Caco-2 (cell line): ENCODE measurements around the gene PPM1H. TPM values are rescaled to one million over a fixed set of nuclear protein-coding genes. Genes with fewer than 3 reads are reported as not detected.

Source experiments
- Bru-seq: library from RNA; stranded (reverse); fragments of 400-500 nt; gene quantifications from one replicate; lab custom pipeline; 2021; lab: Mats Ljungman, UMichigan
- BruChase-seq, 2 experiments: library from RNA; stranded (reverse); fragments of 400-500 nt; gene quantifications; one replicate each; lab custom pipeline; 2021; lab: Mats Ljungman, UMichigan
- BruUV-seq: library from RNA; stranded (reverse); fragments of 400-500 nt; replicated peaks from 2 replicates; lab custom pipeline; 2021; lab: Mats Ljungman, UMichigan
- CTCF ChIA-PET: fragments of 300-600 bp; sonication (Branson Sonifier 250); formaldehyde crosslinking; loops from one replicate; lab custom pipeline; 2022; ENCODE audit warnings: antibody characterized with exemption; lab: Charles Lee
- POLR2A ChIA-PET: fragments of 300-600 bp; sonication (Branson Sonifier 250); formaldehyde crosslinking; loops from one replicate; lab custom pipeline; 2022; ENCODE audit warnings: antibody characterized with exemption; lab: Charles Lee
- DNase-seq, 2 experiments: peaks; one replicate each; pipeline versions ENCODE4 v3.0.0 to v3.0.0-alpha.2; 2020 to 2022
- H3K27me3 ChIP-seq: replicated peaks from 2 replicates; pipeline ENCODE4 v1.6.0; 2011; ENCODE audit warnings: low read length; ENCODE audit not compliant: control insufficient read depth, insufficient read depth
- H3K36me3 ChIP-seq: 2 replicates; pipeline ENCODE4 v1.5.1; 2011; ENCODE audit warnings: low read length; ENCODE audit not compliant: control insufficient read depth, insufficient read depth
- H3K4me1 ChIP-seq: fragments of 250-450 bp; sonication (Bioruptor Pico); 2 replicates; pipeline ENCODE4 v1.5.1; 2020; ENCODE audit warnings: mild to moderate bottlenecking
- H3K4me3 ChIP-seq: 2 replicates; pipeline ENCODE4 v1.5.1; 2011; ENCODE audit warnings: low read depth, mild to moderate bottlenecking, control low read depth, low read length
- H3K9me3 ChIP-seq: fragments of 250-450 bp; sonication (Bioruptor Pico); 2 replicates; pipeline ENCODE4 v1.5.1; 2020; ENCODE audit warnings: mild to moderate bottlenecking, moderate library complexity
- H3K27ac Mint-ChIP-seq: one replicate; pipeline ENCODE4 v1.8.0; 2022; ENCODE audit warnings: mixed read lengths; ENCODE audit not compliant: unreplicated experiment
- H3K27me3 Mint-ChIP-seq: one replicate; pipeline ENCODE4 v1.8.0; 2022; ENCODE audit warnings: mixed read lengths; ENCODE audit not compliant: insufficient read depth, unreplicated experiment
- H3K36me3 Mint-ChIP-seq: one replicate; pipeline ENCODE4 v1.8.0; 2022; ENCODE audit warnings: mild to moderate bottlenecking, mixed read lengths; ENCODE audit not compliant: insufficient read depth, unreplicated experiment
- H3K4me1 Mint-ChIP-seq: one replicate; pipeline ENCODE4 v1.8.0; 2022; ENCODE audit warnings: low read depth, mixed read lengths; ENCODE audit not compliant: unreplicated experiment
- H3K4me3 Mint-ChIP-seq: one replicate; pipeline ENCODE4 v1.8.0; 2022; ENCODE audit warnings: mild to moderate bottlenecking, moderate library complexity, mixed read lengths; ENCODE audit not compliant: unreplicated experiment
- H3K9me3 Mint-ChIP-seq: one replicate; pipeline ENCODE4 v1.8.0; 2022; ENCODE audit warnings: mixed read lengths; ENCODE audit not compliant: unreplicated experiment
- intact Hi-C: fragments of 100-400 bp; cut with micrococcal nuclease; formaldehyde crosslinking; loops from one replicate; pipeline ENCODE4 v1.10.0; 2022; ENCODE audit not compliant: unreplicated experiment
- long read RNA-seq: library from polyadenylated mRNA; stranded (forward); transcript quantifications from one replicate; pipeline ENCODE4 v2.0.0, GENCODE V29; 2022
- total RNA-seq: library from RNA; stranded (reverse); gene quantifications from 2 replicates; pipeline ENCODE4 v1.2.3, GENCODE V29; 2022
- TF ChIP-seq, protein P1 (sequence below), 2 experiments: fragments of 200-600 bp in 1 of 2; IDR thresholded peaks; 1 replicate in 1 of 2; 2 replicates in 1 of 2; pipeline versions ENCODE4 v1.5.1 to v1.8.0; 2011 to 2022; ENCODE audit warnings: antibody characterized with exemption in 1 of 2, control low read depth in 1 of 2, inconsistent platforms in 1 of 2, low read depth in 1 of 2, low read length in 1 of 2, mild to moderate bottlenecking in 1 of 2, moderate library complexity in 1 of 2; ENCODE audit not compliant: insufficient read depth in 1 of 2, severe bottlenecking in 1 of 2, unreplicated experiment in 1 of 2

Gene PPM1H, protein sequence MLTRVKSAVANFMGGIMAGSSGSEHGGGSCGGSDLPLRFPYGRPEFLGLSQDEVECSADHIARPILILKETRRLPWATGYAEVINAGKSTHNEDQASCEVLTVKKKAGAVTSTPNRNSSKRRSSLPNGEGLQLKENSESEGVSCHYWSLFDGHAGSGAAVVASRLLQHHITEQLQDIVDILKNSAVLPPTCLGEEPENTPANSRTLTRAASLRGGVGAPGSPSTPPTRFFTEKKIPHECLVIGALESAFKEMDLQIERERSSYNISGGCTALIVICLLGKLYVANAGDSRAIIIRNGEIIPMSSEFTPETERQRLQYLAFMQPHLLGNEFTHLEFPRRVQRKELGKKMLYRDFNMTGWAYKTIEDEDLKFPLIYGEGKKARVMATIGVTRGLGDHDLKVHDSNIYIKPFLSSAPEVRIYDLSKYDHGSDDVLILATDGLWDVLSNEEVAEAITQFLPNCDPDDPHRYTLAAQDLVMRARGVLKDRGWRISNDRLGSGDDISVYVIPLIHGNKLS
- 145 and 151 TPM in 2 replicates for total RNA-seq
- Bru-seq, nascent RNA, result percentile 98 among the genes with signal in this experiment
- percentile 95 among the genes with signal in this experiment for BruChase-seq, experiment 1, labeled RNA remaining after a 2-hour chase
- BruChase-seq, experiment 2, labeled RNA remaining after a 6-hour chase, result percentile 93 among the genes with signal in this experiment
- long read RNA-seq, full-length matches to known transcripts, result 54 of 214 reads
- long read RNA-seq, partial matches to known transcripts, result 83 of 214 reads
- long read RNA-seq, other reads (novel, unspliced or antisense), result 77 of 214 reads

DNA sequence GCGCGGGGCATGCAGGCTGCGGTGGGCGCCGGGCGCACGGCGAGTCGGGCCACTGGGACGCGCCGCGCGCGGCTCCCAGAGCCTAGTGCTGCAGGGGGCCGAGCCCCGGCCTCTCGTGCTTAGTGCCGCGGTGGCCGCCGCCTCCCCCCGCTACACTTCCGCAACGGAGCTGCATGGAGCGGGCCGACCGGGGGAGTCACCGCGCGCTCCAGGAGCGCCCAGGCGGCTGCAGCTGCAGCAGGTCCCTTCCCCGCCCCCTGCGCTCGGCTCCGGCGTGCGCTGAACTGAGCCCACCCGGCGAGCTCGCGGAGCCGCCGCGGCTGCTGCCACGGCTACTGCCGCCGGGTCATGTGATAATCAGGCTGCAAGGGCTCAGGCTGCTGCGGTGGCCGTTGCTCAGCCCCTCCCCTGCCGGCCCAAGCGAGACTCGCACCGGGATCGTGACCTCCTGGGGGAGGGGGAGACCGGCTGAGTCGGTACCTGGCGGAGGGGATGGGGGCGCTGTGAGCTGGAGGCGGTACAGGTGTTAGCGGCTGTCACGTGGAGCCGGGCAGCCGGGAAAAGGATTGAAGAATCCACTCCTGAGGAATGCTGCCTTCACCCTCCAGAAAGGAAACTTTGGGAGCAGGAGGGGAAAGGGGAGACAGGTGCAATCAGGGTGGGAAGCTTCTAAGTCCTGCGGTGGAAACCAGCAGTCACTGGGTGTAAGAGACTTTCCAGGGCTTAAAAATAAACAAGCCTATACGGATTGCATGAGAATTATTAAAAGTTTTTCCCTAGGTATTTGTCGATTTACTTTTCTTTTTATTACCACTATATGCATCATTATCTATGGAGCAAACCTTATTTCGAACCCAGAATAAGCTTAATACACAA lies at the start of gene PPM1H:
Gene PPM1H (minus strand): TSS at position 352 of the 876 bp plus-strand sequence. CDS start 414 bp downstream, outside the sequence.
- TF ChIP-seq, protein P1, sequence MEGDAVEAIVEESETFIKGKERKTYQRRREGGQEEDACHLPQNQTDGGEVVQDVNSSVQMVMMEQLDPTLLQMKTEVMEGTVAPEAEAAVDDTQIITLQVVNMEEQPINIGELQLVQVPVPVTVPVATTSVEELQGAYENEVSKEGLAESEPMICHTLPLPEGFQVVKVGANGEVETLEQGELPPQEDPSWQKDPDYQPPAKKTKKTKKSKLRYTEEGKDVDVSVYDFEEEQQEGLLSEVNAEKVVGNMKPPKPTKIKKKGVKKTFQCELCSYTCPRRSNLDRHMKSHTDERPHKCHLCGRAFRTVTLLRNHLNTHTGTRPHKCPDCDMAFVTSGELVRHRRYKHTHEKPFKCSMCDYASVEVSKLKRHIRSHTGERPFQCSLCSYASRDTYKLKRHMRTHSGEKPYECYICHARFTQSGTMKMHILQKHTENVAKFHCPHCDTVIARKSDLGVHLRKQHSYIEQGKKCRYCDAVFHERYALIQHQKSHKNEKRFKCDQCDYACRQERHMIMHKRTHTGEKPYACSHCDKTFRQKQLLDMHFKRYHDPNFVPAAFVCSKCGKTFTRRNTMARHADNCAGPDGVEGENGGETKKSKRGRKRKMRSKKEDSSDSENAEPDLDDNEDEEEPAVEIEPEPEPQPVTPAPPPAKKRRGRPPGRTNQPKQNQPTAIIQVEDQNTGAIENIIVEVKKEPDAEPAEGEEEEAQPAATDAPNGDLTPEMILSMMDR (IDR thresholded peaks at IDR 0.05; ENCODE audit: insufficient read depth in 1 of 2, low read depth in 1 of 2, low read length in 1 of 2, severe bottlenecking in 1 of 2, unreplicated experiment in 1 of 2), result peak; percentile 90 to 92
- Mint-ChIP-seq H3K27me3 (no peaks in the 10 kb centered on the region), H3K27ac (peak within 1 kb of the TSS; percentile 89), H3K9me3 (no peaks in the 10 kb centered on the region), H3K4me3 (peak within 1 kb of the TSS; percentile 77), H3K36me3 (peaks cover 31% of the 10 kb centered on the region), H3K4me1 (peaks cover 15% of the 10 kb centered on the region)
- ChIA-PET POLR2A (interaction anchor here (0.6 to 1.6 kb wide), 5 partner anchors 42 to 307 kb away, joined by 3 to 5 read pairs (median 3); no protein-coding TSS in a partner anchor), CTCF (interaction anchor here (0.6 to 2.1 kb wide), 9 partner anchors 9 to 134 kb away, joined by 3 to 24 read pairs (median 3); no protein-coding TSS in a partner anchor)
- BruUV-seq, result no TSS peak
- no peaks in the 10 kb centered on the region for H3K27me3 ChIP-seq
- peaks cover 25% of the 10 kb centered on the region for H3K4me1 ChIP-seq
- no peaks in the 10 kb centered on the region for H3K9me3 ChIP-seq
- no peaks in the 10 kb centered on the region for H3K36me3 ChIP-seq
- H3K4me3 ChIP-seq, result peak within 1 kb of the TSS; percentile 96
- DNase-seq, result peak; percentile 97 to 98
- intact Hi-C loops, result loop anchor here (1.0 to 5.0 kb wide), 7 partner anchors 43 to 133 kb away; no protein-coding TSS in a partner anchor

DNA sequence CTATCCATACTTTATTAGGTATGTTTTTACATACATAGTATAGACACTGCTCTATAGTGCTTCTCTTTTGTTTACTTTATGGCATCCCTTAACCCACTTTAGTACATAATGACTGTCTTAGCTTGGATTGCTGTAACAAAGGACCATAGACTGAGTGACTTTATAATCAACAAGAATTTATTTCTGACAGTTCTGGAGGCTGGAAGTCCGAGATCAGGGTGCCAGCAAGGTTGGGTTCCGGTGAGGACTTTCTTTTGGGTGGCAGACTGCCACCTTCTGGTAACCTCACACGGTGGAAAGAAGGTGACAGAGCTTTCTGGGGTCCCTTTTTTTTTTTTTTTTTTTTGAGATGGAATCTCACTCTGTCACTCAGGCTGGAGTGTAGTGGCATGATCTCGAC lies 48.6 kb upstream of the PPM1H start:
- Histone ChIP-seq H3K27me3 (no peaks in the 10 kb centered on the region), H3K4me3 (no peak overlapping the region), H3K4me1 (peaks cover 34% of the 10 kb centered on the region), H3K36me3 (no peaks in the 10 kb centered on the region), H3K9me3 (no peaks in the 10 kb centered on the region)
- TF ChIP-seq, protein P1 (IDR thresholded peaks at IDR 0.05; ENCODE audit: insufficient read depth in 1 of 2, low read depth in 1 of 2, low read length in 1 of 2, severe bottlenecking in 1 of 2, unreplicated experiment in 1 of 2), result no peak
- Mint-ChIP-seq H3K36me3 (no peaks in the 10 kb centered on the region), H3K4me3 (no peak overlapping the region), H3K4me1 (peaks cover 15% of the 10 kb centered on the region), H3K27ac (no peak overlapping the region), H3K27me3 (no peaks in the 10 kb centered on the region), H3K9me3 (peaks cover 23% of the 10 kb centered on the region)
- ChIA-PET POLR2A (no interaction called here), CTCF (interaction anchor here (0.8 to 1.7 kb wide), 2 partner anchors 49 to 91 kb away, joined by 3 read pairs; partner anchors contain the start of gene PPM1H)
- no peak for DNase-seq
- intact Hi-C loops, result no loop called here
- BruUV-seq, result no TSS peak
